Measurements from ENCODE around the gene DAZAP1. TPM values are rescaled to one million over a fixed set of nuclear protein-coding genes. Genes with fewer than 3 reads are reported as not detected.

Gene DAZAP1
- total RNA-seq, 8 experiments from 2014 or later, result 32.3 to 129 (median 46.7) TPM

DNA sequence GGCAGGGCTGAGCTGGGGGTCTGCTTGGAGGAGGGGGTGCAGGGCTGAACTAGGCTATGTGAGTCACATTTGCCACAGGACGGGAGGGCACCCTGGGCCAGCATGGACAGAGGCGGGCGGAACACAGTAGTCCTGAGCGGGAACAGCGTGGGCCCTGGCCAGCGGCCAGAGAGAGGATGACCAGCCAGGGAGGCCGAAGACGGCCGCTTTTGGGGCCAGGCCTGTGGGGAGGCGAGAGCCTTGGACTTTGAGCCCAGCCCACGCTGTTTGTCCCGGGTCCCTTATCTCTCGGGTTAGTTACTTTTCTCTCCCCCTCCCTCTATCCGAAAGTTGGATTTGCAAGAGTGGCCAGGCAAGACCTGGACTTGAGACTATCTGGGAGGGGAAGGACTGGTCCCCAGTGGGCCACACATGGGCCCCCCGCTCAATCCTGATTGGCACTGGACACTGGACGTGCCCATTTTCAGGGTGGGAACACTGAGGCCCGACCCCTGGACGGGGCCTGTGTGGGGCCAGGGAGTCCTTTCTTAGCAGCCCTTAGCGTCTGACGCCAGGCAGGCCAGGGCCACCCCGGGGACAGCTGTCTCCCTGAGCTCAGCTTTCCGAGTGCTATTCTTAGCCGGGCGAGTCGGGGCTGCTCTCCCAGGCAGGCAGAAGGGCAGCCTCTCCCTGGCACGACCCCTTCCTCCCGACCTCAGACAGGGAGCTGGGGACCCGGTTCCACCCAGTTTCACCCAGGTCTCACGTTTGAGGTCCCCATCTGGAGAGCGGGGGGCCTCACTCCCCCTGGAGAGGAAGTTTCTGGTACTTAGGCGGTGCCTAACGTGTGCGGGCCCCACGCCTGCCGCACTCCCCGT lies 6.9 kb upstream of the DAZAP1 start:
- ATAC-seq (replicated peaks in 6 of 8), result peak; percentile 4 to 31 (median 20)
- in situ Hi-C loops (cut with MboI; ENCODE audit: low pct_unique_long_range_greater_than_20kb in 2 of 9, low sequenced_read_pairs in 9 of 9, unreplicated experiment in 9 of 9), result no loop called here
- Histone ChIP-seq H3K27ac (no peak overlapping the region), H3K4me3 (peak overlapping the region; percentile 41 to 56 (median 51)), H3K4me1 (replicated peaks in 1 of 2) (peaks cover 5 to 12% of the 10 kb centered on the region in 2 donors)
- 0 to 47% (median 26%) methylated on average over 1 to 10 of the region's 36 CpGs; no CpG with 5 or more reads in 4 of the 10 experiments for WGBS, 10 experiments

DNA sequence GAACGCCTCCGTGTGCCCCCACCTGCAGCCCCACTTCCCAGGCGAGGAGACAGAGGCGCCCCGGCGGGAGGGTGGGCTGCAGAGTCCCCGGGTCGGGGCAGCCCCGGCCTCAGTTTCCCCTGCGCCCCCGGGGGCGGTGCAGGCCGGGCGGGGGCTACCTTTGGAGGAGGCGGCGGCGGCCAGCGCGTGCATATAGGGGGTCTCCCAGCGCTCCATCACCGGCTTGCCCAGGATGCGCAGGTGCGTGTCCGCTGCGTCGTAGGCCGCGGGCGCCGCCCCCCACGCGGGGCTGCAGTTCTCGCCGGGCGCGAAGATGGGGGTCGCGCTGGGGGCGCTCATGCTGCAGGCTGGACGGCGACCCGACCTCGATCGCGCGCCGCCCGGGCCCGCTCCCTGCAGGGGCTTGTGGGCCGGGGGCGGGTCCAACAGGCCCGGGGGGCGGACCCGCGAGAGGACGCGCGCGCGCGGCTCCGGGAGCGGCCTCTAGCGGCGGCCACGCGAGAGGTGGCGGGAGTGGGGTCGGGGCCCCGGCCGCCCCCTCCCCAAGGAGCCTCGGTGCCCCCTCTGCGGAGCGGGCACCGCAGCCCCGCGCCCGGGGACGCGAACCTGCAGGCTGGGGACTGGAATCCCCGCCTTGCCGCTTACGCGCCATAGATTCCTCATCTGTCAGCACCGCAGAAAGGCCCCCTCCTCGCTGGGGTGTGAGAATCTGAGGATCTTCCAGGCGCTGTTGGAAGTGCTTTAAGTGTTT lies 6.1 kb upstream of the DAZAP1 start, which contains the start of gene GAMT:
TSS of gene GAMT (minus strand) at position 405 of the 751 bp plus-strand sequence. CDS start at position 339, 66 bp downstream.
- 20% methylated on average over 1 of the region's 87 CpGs; no CpG with 5 or more reads in 9 of the 10 experiments for WGBS, 10 experiments
- peak within 1 kb of the TSS; percentile 41 to 56 (median 51) for H3K4me3 ChIP-seq
- ATAC-seq (replicated peaks in 6 of 8), result peak; percentile 12 to 78 (median 67)
- in situ Hi-C loops (cut with MboI; ENCODE audit: low pct_unique_long_range_greater_than_20kb in 2 of 9, low sequenced_read_pairs in 9 of 9, unreplicated experiment in 9 of 9), result no loop called here
- H3K4me1 ChIP-seq (replicated peaks in 1 of 2), result peaks cover 5 to 12% of the 10 kb centered on the region in 2 donors
- peak within 1 kb of the TSS in 1 of 2 donors; percentile 12 for H3K27ac ChIP-seq

DNA sequence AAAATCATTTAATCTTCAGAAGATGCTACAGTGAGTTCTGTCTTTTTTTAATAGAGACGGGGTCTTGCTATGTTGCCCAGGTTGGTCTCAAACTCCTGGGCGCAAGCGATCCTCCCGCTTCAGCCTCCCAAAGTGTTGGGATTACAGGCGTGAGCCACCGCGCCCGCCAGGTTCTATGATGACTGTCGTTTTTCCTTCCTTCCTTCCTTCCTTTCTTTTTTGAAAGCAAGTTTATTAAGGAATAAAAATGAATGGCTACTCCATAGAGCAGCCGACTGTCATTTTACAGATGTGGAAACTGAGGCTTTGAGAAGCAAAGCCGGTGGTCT lies 5.5 kb upstream of the DAZAP1 start:
- Histone ChIP-seq H3K27ac (no peak overlapping the region), H3K4me3 (peak overlapping the region; percentile 41 to 56 (median 51)), H3K4me1 (replicated peaks in 1 of 2) (peaks cover 5 to 12% of the 10 kb centered on the region in 2 donors)
- in situ Hi-C loops (cut with MboI; ENCODE audit: low pct_unique_long_range_greater_than_20kb in 2 of 9, low sequenced_read_pairs in 9 of 9, unreplicated experiment in 9 of 9), result no loop called here
- ATAC-seq (replicated peaks in 6 of 8), result no peak
- 8 to 100% (median 69%) methylated on average over 1 to 8 of the region's 11 CpGs; no CpG with 5 or more reads in 6 of the 10 experiments for WGBS, 10 experiments

DNA sequence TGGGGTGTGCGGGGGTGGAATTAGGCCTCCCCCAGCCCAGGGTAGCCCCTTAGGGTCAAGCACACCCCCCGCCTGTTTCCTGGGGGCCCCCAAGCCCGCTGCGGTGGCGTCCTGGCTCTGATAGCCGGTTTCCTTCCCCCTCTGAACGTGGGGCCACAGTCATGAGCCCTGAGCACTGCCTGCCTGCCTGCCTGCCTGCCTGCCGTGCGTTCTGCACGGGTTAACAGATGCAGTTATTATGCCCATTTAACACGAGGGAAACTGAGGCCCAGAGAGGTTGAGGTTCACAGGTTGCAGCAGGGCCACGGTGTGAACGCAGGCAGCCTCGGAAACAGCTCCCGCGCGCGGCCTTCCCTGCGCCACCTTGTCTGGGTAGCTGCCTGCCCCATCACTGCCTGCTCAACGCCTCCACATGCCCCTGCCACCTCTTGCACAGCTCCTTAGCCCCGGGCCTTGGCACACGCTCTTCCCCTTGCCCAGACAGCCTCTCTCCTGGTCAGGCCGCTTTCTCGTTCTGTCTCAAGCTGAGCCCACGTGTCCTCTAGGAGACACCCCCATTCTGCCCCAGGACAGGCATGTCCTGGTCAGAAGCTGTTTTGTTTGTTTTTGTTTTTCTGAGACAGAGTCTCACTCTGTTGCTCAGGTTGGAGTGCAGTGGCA lies 4.8 kb upstream of the DAZAP1 start:
- in situ Hi-C loops (cut with MboI; ENCODE audit: low pct_unique_long_range_greater_than_20kb in 2 of 9, low sequenced_read_pairs in 9 of 9, unreplicated experiment in 9 of 9), result no loop called here
- Histone ChIP-seq H3K4me1 (replicated peaks in 1 of 2) (peaks cover 5 to 12% of the 10 kb centered on the region in 2 donors), H3K27ac (no peak overlapping the region), H3K4me3 (peak overlapping the region in 4 of 5 donors; percentile 2 to 21 (median 6))
- WGBS, 10 experiments, result 30 to 79% (median 64%) methylated on average over 2 to 16 of the region's 25 CpGs; no CpG with 5 or more reads in 5 of the 10 experiments
- peak in 2 of 8 experiments; percentile 3 to 6 for ATAC-seq (replicated peaks in 6 of 8)

DNA sequence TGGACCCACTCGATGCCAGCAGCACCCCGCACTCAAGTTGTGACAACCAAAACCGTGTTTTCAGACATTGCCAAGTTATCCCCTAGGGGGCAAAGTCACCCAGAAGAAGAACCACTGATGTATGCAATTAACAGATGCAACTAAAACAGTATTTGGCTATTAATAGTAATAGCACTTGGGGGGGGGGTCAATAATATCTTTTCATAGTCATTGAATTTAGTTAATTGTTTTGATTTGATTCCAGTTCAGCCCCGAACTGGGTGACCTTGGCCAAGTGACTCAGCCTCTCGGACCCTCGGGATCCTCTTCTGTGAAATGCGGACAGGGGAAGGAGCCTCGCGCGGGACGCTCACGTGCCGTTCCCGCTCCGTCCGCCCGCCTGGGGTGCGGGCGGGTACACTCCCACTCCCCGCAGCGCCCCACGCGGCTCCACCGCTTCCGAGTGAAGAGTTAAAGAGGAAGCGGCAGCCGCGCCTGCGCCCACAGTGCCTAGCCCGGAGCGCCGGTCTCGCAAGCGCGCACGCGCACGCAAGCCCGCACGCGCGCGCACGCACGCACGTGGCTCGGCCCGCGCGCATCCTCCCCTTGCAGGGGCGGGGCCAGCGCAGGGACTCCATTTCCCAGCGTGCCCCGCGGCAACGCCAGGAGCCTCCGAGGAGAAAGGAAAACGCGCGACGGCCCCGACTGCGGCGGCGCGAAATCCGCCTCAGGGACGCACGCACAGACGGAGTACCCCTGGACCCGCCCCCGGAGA lies 435 bp upstream of the DAZAP1 start:
- H3K4me3 ChIP-seq, result peak overlapping the region; percentile 54 to 100 (median 78)
- in situ Hi-C loops (cut with MboI; ENCODE audit: low pct_unique_long_range_greater_than_20kb in 2 of 9, low sequenced_read_pairs in 9 of 9, unreplicated experiment in 9 of 9), result no loop called here
- 0 to 12% (median 0%) methylated on average over 3 to 30 of the region's 72 CpGs; no CpG with 5 or more reads in 3 of the 10 experiments for WGBS, 10 experiments
- peak; percentile 51 to 85 (median 78) for ATAC-seq (replicated peaks in 6 of 8)
- peaks cover 29 to 32% of the 10 kb centered on the region in 2 donors for H3K4me1 ChIP-seq (replicated peaks in 1 of 2)
- H3K27ac ChIP-seq, result peak overlapping the region in 1 of 2 donors; percentile 92

DNA sequence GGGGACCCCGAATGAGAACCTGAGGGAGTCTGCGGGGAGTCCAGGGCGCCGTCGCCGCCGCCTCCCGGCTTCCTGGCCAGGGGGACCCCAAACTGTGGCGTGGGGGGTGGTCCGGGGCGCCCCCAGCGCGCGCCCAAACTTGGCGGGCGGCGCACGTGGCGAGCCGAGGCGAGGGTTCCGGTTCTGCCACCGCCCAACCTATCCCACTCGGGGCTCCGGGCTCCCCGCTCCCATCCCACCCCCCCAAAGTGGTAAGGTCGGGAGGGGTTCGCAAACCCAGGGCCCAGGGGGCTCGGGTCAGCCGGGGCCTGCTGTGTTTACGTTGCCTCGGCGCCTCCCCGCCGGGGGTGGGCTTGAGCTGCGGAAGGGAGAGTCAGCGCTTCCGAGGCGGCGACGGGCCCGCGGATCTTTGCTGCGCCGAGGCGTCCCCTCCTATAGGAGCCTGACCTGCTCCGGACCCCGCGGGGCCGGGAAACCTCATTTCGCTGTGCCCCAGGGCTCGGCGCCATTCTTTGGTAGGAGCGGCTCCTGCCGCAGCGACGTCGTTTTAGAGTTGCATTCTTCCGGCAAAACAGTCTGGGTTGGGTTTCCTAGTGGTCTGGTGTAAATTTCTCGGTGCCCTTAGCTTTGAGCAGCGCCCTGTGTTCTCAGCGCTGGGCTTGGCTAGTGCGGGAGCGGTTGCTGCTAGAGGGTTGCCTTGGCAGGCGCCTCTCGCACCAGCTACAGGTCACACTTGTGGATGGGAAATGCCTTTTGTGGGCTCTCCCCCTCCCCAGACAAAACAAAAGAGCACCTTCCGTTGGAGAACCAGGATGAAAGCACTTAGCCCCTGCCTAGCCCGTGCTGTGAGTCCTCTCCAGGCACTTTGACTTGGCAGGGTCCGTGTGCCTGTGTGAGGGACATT lies 1.2 kb downstream of the DAZAP1 start:
- ATAC-seq (replicated peaks in 6 of 8), result peak; percentile 3 to 36 (median 10)
- WGBS, 10 experiments, result 0 to 1% (median 0%) methylated on average over 1 to 14 of the region's 69 CpGs; no CpG with 5 or more reads in 4 of the 10 experiments
- peak overlapping the region; percentile 85 to 92 for H3K27ac ChIP-seq
- peak overlapping the region; percentile 54 to 100 (median 78) for H3K4me3 ChIP-seq
- in situ Hi-C loops (cut with MboI; ENCODE audit: low pct_unique_long_range_greater_than_20kb in 2 of 9, low sequenced_read_pairs in 9 of 9, unreplicated experiment in 9 of 9), result no loop called here
- peaks cover 25 to 30% of the 10 kb centered on the region in 2 donors for H3K4me1 ChIP-seq (replicated peaks in 1 of 2)

DNA sequence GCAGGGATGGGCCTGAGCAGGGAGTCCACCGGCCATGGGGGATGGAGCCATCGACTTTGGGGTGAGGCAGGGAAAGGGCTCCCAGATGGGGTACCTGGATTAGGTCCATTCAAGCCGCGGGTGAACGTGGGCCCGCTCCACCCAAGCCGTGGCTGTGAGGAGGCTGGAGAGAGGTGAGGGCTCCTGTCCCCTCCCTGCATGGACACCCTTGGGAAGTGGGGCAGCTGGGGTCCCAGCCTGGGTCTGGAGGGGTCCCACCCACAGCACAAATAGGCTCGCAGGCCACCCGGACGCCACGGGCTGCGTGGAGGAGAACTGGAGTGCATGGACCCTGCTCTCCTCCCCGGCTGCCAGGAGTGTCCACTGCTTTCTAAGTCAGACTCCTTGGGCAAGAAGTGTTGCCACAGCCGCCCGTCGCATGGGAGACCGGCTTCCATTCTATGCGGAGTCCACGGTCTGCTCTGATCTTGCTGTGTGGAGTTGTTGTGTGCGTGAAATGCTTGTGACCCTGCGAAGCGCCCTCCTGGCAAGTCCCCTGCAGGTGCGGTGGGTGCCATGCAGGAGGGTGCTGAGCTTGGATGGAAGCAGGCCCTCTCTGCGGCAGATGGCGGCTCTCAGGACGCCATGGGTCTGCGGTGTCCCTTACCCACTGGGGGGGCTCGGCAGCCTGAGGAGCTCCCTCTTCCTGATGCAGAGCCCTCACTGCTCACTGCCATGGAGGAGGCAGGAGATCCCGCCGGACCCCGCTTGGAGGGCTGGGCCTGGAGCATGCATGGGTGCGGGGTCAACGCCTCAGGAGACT lies 2.0 kb downstream of the DAZAP1 start:
- peak overlapping the region; percentile 54 to 100 (median 78) for H3K4me3 ChIP-seq
- in situ Hi-C loops (cut with MboI; ENCODE audit: low pct_unique_long_range_greater_than_20kb in 2 of 9, low sequenced_read_pairs in 9 of 9, unreplicated experiment in 9 of 9), result no loop called here
- peaks cover 25 to 34% of the 10 kb centered on the region in 2 donors for H3K4me1 ChIP-seq (replicated peaks in 1 of 2)
- WGBS, 10 experiments, result 0 to 48% methylated on average over 1 to 16 of the region's 33 CpGs; no CpG with 5 or more reads in 8 of the 10 experiments
- peak overlapping the region in 1 of 2 donors; percentile 58 for H3K27ac ChIP-seq
- ATAC-seq (replicated peaks in 6 of 8), result no peak

DNA sequence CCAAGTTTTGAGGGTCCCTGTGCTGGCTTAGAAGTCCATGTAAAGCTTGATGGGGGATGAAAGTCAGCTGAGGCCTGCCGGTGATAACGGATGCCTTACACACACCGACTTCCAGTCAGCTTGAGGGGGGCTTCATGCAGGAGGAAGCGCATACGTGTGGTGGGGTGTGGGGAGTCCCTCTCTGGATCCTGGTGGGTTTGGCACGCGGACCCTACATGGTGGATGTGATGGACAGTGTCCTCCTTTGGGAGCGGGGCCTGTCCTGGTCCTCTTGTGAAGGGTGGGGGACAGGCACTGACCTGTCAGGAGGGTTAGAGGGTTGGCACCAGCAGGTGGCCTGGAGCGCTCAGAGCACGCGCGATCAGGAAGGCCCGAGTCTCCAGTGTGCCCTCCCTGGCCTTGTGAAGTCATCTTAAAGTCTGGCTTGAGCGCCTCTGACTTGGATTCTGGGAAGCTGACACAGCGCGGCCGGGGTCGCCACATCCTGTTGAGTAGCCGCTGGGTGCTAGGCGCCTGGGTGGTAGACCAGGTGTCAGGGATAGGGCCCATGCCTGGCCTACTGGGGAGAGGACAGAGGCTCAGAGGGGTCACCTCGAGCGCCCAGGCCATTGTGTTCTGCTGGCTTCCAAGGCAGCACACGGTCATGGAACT lies 2.9 kb downstream of the DAZAP1 start:
- Histone ChIP-seq H3K4me3 (no peak overlapping the region), H3K4me1 (replicated peaks in 1 of 2) (peaks cover 29 to 41% of the 10 kb centered on the region in 2 donors), H3K27ac (no peak overlapping the region)
- ATAC-seq (replicated peaks in 6 of 8), result no peak
- 40 to 97% (median 80%) methylated on average over 1 to 14 of the region's 23 CpGs; no CpG with 5 or more reads in 4 of the 10 experiments for WGBS, 10 experiments
- in situ Hi-C loops (cut with MboI; ENCODE audit: low pct_unique_long_range_greater_than_20kb in 2 of 9, low sequenced_read_pairs in 9 of 9, unreplicated experiment in 9 of 9), result no loop called here

DNA sequence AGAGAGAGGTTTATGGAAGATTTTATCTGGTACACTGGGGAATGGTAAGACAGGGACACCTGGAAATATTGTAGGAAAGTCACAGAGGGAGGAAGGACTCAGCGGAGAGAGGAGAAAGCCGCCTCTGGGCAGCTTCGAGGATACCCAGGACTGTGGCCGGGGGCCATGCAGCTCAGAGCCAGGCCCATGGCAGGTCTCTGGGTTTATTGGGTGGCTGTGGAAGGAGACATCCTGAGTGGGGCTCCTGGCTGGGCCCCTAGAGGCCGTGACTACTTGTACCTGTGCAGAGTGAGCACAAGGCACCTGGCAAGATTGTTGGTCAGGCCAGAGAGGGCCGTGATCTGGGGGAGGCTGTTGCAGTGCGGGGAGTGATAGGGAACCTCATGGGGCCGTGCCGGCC lies 3.4 kb downstream of the DAZAP1 start:
- WGBS, 10 experiments, result 97 to 100% methylated on average over 2 to 5 of the region's 9 CpGs; no CpG with 5 or more reads in 8 of the 10 experiments
- ATAC-seq (replicated peaks in 6 of 8), result no peak
- no peak overlapping the region for H3K4me3 ChIP-seq
- in situ Hi-C loops (cut with MboI; ENCODE audit: low pct_unique_long_range_greater_than_20kb in 2 of 9, low sequenced_read_pairs in 9 of 9, unreplicated experiment in 9 of 9), result no loop called here
- H3K27ac ChIP-seq, result no peak overlapping the region
- H3K4me1 ChIP-seq (replicated peaks in 1 of 2), result peaks cover 33 to 46% of the 10 kb centered on the region in 2 donors
